Measurements from ENCODE around the gene TNFRSF21. TPM values are rescaled to one million over a fixed set of nuclear protein-coding genes. Genes with fewer than 3 reads are reported as not detected.
"Not testable (repeated sequence)": the region's sequence is repeated elsewhere in the genome, so short reads cannot be mapped to it uniquely, and the experiment has no call there.

TNFRSF21 gene
- total RNA-seq, 1 donor from 2014 or later, result 28.9 TPM

GRCh38 chr6:47229255-47229654, 80.5 kb downstream of the TNFRSF21 start:
- TF ChIP-seq CTCF (IDR thresholded peaks at IDR 0.05), result no peak
- H3K9me3 ChIP-seq, result no peaks in the 10 kb centered on the region
- H3K4me3 ChIP-seq, result no peak overlapping the region
- no peaks in the 10 kb centered on the region for H3K27me3 ChIP-seq
- DNase-seq (no peak), ATAC-seq (no peak)
- H3K4me1 ChIP-seq, result no peaks in the 10 kb centered on the region
- peaks cover 13% of the 10 kb centered on the region for H3K36me3 ChIP-seq
- intact Hi-C loops (cut with DNase I), result no loop called here
- H3K27ac ChIP-seq, result no peak overlapping the region

- H3K4me3 ChIP-seq; H3K9me3 ChIP-seq; H3K36me3 ChIP-seq; ATAC-seq; H3K27me3 ChIP-seq; DNase-seq; H3K4me1 ChIP-seq; intact Hi-C loops (cut with DNase I); H3K27ac ChIP-seq: not testable (repeated sequence)
These were observed 81.6 kb downstream of the TNFRSF21 start for GRCh38 chr6:47228093-47228492.

- H3K9me3 ChIP-seq; H3K4me3 ChIP-seq; H3K36me3 ChIP-seq; H3K27me3 ChIP-seq; intact Hi-C loops (cut with DNase I); ATAC-seq; H3K27ac ChIP-seq; DNase-seq; H3K4me1 ChIP-seq: not testable (repeated sequence)
These were observed 86.5 kb downstream of the TNFRSF21 start for GRCh38 chr6:47223251-47223650.

- no peaks in the 10 kb centered on the region for H3K36me3 ChIP-seq
- ATAC-seq, result no peak
- no peaks in the 10 kb centered on the region for H3K9me3 ChIP-seq
- no peaks in the 10 kb centered on the region for H3K27me3 ChIP-seq
- no peak overlapping the region for H3K4me3 ChIP-seq
- H3K4me1 ChIP-seq, result no peaks in the 10 kb centered on the region
- intact Hi-C loops (cut with DNase I), result no loop called here
- no peak overlapping the region for H3K27ac ChIP-seq
- DNase-seq, result no peak
- TF ChIP-seq CTCF (IDR thresholded peaks at IDR 0.05), result no peak
These were observed 88.1 kb downstream of the TNFRSF21 start for GRCh38 chr6:47221565-47221964.

- no peak overlapping the region for H3K27ac ChIP-seq
- H3K9me3 ChIP-seq, result no peaks in the 10 kb centered on the region
- H3K27me3 ChIP-seq, result no peaks in the 10 kb centered on the region
These were observed 100.1 kb downstream of the TNFRSF21 start for GRCh38 chr6:47209632-47210031.

GRCh38 chr6:47207261-47207660, 102.4 kb downstream of the TNFRSF21 start:
- TF ChIP-seq CTCF (IDR thresholded peaks at IDR 0.05), result no peak
- Histone ChIP-seq H3K4me3 (no peak overlapping the region), H3K36me3 (no peaks in the 10 kb centered on the region), H3K27me3 (no peaks in the 10 kb centered on the region), H3K9me3 (no peaks in the 10 kb centered on the region), H3K27ac (no peak overlapping the region), H3K4me1 (no peaks in the 10 kb centered on the region)
- intact Hi-C loops (cut with DNase I), result no loop called here
- DNase-seq (no peak), ATAC-seq (no peak)

More at GRCh38 chr6:47209632-47210031, 100.1 kb downstream of the TNFRSF21 start:
- no peaks in the 10 kb centered on the region for H3K36me3 ChIP-seq
- H3K4me3 ChIP-seq, result no peak overlapping the region
- no peak for TF ChIP-seq CTCF (IDR thresholded peaks at IDR 0.05)
- ATAC-seq (no peak), DNase-seq (no peak)
- H3K4me1 ChIP-seq, result no peaks in the 10 kb centered on the region
- intact Hi-C loops (cut with DNase I), result no loop called here

GRCh38 chr6:47206626-47207025, 103.1 kb downstream of the TNFRSF21 start:
- H3K4me1 ChIP-seq, result no peaks in the 10 kb centered on the region
- no peak for TF ChIP-seq CTCF (IDR thresholded peaks at IDR 0.05)
- H3K9me3 ChIP-seq, result no peaks in the 10 kb centered on the region
- no peaks in the 10 kb centered on the region for H3K27me3 ChIP-seq
- no peak overlapping the region for H3K27ac ChIP-seq
- no peak overlapping the region for H3K4me3 ChIP-seq
- intact Hi-C loops (cut with DNase I), result no loop called here
- H3K36me3 ChIP-seq, result no peaks in the 10 kb centered on the region
- DNase-seq (no peak), ATAC-seq (no peak)
